NOMO-1 (cell line): ENCODE measurements around the gene PHACTR1.
"Not testable (repeated sequence)": the region's sequence is repeated elsewhere in the genome, so short reads cannot be mapped to it uniquely, and the experiment has no call there.

Experiments used
- DNase-seq, 2 experiments: peaks; one replicate each; lab custom pipeline; 2025; ENCODE audit not compliant: unreplicated experiment in 2 of 2; lab: John Stamatoyannopoulos, UW

PHACTR1 gene

DNA sequence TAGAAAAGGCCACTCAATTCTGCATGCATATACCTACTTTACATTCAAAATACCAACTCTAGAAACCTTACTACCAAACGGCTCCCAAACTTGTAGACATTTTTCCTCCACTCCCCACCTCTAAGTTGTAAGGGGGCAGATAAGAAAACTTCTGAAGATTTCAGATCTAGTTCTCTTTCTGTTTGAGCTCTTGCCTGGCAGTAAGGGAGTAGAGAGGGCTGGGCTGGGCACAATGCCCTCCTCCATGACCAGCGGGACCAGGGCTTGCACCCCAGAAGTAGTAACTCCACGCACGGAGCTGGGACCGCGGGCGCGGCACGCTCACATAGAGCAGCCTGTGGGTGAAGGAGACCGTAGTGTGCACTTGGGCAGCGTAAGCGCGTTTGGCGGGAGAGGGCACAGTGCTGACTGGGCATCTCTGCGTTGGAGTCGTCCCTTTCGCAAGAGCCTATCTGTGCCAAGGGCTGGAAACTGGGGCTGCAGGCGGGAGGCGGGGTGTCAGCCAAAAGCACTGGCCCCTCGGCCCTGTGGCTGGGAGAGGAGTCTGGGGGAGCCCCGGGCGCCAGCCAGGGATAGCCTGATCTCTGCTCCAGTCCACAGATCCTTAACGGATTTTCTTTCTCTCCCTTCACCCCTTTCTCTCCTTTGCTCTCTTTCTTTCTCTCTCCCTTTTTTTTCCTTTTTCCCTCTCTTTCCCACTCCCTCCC, 32.4 kb downstream of the PHACTR1 start:
- DNase-seq = no peak

DNA sequence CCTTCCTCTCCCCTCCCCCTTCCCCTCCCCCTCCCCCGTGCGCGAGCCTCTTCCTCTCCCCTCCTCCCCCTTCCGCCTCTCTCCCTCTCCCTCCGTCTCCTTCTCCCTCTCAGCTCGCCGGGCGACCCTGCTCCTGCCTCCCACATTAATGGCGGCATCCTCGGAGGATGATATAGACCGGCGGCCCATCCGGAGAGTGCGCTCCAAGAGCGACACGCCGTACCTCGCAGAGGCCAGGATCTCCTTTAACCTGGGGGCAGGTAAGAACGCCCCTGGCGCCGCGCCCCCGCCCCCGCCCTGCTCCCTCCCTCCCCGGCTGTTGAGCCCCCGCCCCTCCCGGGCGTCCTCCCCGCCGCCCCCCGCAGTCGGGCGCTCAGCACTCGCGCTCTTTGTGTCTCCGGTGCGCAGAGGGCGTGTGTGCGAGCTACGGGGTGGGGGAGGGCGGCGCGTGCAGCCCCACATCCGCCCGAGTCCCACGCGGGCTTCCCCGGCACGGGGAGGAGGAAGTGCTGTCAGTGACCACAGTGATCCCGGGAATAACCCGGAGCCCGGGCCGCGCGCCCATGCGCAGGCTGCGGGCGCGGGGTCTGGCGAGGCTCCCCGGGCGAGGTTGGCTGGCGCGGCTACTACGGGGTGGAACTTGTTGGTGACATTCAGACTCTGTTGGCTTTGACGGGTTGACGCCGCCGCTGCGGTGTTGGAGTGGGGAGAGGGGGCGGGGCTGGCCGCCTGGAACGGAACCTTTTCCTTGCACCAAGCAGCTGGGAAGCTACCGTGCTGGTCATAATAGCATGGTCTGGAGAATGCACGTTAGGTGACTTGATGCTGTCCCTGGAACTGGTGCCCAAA, 33.2 kb downstream of the PHACTR1 start:
- no peak for DNase-seq

DNA sequence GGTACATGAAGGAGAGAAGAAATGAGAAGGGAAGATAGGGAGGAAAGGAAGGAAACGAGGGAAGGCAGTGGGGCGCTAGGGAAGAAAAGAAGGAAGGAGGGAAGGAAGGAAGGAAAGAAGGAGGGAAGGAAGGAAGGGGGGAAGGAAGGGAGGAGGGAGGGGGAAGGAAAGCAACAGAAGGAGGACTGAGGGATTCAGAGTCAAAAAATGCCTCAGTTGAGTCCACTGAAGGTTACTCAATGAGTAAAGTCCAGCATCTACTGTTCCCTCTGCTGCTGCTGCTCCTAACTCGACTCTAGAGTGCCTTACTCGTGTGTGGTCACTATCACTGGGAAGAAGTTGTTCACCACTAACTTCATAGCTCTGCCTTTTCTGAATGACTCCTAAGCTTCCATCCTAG, 33.8 kb downstream of the PHACTR1 start:
- DNase-seq = no peak

DNA sequence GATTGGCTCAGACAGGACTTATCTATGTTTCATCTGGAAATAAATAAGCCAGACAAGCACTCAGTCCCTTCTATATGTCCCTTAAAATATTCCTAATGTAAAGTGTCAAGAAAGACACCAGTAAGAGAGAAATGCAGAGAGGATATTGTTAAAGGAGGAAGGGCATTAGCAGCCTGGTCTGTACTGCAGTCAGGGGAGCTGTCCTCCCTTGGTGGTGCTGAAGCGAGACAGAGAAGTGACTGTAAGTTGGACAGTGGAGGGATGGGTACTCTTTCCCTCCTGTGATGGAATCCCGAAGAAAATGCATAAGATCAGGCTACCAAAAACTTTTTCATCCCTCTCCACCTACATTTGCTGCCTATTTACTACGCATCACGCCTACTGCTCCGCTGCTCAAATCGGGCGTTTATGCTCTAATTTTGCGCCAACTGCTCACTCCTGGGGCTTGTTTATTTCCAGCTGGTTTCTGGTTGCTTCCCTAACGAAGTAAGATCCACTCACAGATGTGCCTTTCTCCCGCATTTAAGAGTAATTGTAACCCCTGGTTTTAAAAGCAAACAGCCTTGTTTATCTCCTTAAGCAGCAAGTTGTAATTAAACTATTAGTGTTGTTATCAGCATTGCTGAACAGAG, 35.2 kb downstream of the PHACTR1 start:
- peak in 1 of 2 experiments; percentile 41 for DNase-seq

DNA sequence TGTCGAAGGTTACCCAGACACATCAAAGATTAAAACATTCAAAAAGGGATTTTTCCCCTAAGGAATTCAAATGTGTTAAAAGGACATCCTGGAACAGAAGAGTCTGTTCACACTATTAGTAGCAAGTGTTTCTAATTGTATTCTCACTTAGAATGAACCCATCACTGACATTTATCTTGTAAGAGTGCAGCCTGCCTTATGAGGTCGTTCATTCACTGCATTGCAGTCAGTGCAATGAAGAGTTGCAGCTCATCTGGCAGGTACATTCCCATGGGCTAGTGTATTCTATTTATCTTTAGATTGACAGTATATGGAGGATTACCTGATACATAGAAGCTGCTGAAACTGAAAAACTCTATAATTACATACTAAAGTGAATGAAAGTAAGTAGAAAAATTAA, 36.5 kb downstream of the PHACTR1 start:
- no peak for DNase-seq

DNA sequence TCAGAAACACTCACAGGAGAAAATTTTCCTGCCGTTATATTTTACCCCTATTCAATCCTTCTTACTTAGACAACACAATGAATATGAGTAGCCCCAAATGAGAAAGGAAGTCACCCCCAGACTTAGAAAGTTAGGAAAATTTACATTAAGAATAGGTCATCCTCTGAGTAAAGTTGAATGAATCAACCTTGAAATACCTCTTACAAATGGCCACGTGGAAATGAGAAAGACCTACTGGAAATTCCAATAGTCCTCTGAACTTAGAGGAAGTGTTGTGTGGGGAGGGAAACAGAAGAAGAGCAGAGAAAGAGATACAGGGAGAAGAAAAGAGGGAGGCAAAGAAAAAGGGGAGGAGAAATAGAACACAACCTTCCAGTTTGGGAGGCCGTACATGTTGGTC, 43.7 kb downstream of the PHACTR1 start:
- DNase-seq = no peak

DNA sequence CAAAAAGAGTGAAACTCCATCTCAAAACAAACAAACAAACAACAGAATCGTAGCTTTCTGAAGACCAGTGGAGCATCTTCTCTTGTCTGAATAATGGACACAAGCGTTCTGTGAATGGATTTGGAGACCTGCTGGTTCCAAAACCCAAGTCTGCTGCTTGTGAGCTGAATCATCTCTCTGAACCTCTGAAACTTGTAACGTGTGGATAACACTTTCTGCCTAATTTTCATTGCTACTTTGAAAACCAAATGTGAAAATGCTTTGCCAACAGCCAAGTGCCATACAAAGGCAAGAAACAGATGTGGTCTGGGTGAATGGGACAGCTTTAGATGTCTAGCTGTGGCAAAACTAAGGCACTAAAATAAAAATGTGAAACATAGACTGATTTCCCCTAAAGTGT, 44.3 kb downstream of the PHACTR1 start:
- DNase-seq = no peak

DNA sequence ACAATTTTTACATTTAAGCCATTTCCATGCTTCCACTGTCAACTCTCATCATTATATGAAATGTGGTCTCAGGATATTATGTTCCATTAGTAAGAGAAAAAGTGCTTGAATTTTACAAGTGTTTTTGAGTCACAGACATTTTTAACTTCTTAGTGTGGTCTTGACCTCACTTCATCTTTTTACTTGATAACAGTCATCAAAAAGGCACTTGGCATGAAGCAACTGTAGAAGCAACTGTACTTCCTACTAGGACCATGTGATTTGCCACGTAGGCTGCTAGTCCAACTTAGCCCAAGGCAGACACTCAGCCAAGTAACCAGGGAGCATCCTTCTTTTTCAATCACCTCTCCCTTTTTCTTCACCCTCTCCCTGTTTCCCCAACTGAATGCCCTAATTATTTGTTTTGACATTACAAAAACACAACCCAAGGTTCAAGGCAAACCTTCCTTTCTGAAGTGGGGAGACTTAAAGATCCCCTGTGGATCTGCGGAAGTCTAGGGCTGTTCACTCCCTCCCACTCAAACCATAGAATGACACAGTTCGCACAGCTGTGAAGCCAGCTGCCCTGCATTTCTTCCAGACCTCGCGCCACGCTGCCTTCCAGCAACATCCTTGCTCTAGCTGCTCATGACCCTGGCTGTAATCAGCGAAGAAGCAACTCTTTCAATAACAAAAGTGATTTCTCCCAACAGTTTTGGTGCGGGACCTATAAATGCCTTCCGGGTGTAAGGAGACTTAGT, 45.0 kb downstream of the PHACTR1 start:
- no peak for DNase-seq

DNA sequence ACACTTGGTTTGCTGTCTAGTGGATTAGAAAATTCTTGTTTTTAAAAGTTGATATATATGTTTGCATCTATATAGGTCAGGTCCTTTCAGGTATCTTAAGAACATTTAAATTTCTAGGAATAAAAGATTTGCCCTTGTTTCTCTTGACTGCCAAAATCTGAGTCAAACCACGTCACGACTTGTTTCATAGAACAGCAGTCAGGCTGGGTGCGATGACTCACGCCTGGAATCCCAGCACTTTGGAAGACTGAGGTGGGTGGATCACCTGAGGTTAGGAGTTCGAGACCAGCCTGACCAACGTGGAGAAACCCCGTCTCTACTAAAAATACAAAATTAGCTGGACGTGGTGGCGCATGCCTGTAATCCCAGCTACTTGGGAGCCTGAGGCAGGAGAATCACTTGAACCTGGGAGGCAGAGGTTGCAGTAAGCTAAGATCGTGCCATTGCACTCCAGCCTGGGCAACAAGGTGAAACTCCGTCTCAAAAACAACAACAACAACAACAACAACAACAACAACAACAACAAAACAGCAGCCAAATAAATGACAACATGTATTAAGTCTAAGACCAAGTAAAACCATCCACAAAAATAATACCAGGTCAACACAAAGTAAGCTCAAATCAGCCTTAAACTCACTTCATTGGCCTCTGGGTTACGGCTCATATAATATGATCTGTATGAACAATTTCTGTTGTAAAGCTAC, 46.3 kb downstream of the PHACTR1 start:
- DNase-seq = not testable (repeated sequence)

DNA sequence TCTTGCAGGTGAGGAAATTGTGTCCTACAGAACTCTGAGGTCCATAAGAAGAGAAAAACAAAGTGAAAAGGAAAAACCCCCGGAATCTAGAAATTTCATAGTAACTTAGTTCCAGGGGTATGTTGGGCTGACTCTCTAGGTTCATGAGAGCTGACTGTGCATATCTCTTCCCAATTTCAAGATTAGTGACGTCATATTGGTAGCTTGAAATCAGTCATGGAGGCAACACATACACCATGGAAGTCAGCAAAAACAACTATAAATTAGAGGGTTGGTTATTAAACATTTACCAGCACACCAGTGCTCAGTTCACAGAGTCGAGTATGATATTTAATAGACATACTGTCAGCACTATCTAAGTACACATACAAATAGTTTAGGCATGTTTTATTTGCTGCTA, 49.8 kb downstream of the PHACTR1 start:
- DNase-seq = no peak

DNA sequence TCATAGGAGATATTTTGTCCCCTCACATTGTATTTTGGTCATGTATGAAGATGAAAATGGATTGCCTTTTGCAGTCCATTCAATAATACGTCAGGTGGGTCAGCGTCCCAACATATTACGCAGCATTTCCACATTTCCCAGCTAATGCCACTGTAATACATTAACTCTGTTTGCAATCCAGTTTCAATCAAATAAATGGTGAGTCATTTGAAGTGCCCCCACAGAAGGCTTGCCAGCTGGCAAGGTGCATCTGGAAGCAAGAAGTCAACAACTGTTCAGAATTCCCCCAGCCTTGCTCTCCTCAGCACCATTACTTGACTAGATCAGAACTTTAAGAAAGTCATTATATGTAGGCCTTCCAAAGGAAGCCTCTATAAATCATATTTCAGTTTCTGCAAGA, 50.4 kb downstream of the PHACTR1 start:
- DNase-seq = no peak

DNA sequence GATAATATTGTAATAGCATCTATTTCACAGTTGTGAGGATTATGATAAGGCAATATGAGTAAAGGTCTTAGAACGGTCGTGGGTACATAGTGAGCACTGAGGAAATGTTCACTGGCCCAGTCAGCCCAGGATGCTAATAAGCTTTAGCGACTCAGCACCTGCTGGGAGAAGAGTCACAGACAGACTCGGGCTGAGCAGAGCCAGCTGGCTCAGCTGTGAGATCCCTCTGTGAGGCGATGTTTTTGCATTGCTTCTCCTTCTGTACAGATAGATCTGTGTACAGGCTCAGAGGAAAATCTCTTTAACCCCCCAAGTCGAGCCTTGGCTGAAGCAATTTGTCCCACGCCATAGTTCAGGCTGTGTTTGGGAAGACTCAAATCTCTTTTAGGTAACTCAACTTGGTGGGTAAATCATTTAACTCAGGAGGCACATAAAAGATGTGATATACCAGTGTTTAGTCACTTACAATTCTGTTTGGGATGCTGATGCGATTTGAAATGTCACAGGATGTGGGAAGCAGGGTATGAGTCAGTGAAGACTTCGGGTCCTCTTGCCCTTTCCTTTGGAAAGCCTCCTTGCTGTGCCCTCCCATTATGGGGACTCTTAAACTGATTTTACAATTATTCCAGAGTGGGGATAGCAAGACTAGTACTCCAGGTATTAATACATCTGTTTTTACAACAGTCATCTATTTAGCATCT, 53.1 kb downstream of the PHACTR1 start:
- DNase-seq = no peak

DNA sequence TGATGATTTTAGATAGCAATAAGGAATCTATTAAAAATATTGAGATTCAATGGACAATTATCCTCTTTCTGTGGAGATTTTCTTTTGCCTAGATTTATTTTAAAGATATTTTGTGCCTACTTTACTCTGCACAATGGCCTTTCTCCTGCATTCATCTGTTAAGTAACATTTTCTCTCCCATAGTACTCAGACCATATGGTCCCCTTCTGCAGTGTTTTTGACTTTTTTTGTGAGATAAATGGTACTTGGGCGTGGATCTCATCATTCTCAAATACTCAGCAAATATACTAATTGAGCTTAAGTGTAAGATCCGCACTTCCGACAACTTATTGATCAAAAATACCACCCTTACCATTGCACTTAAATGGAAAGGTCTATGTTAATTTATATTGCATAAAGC, 55.8 kb downstream of the PHACTR1 start:
- DNase-seq = no peak

DNA sequence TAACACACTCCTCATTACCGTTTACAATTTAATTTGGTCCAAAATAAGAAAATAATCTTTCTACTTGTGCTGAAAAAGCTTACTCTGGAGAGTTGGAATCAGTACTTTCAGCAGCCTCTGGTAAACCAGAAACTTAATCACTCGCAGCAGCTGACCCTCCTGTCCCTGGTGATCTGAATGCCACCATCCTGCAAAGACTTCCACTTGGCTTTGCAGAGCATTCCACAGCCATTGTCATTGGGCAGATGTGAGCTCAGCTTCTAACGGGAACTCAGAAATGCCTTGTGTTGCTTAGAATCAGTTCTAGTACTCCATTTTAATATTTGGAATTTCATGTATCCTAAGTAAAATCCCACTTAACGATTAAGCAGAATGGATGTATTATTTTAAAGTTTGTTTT, 59.7 kb downstream of the PHACTR1 start:
- no peak for DNase-seq

DNA sequence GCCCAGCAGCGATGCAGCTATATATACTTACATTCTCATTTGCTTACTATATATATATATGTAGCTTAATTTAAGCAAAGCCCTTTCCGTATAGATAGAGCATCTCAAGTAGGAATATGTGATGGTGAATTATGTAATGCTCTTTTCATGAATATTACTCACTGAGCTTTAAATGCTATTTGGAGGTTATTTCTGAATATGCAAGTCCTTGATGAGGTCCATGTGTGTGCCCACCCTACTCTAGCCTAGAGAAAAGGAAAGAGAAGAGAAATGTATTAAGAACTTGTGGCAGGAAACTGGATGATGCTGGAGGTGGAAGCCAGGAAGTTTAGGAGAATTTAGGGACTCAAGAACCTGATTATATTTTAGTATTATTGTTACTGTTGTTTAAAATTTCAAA, 63.2 kb downstream of the PHACTR1 start:
- no peak for DNase-seq

DNA sequence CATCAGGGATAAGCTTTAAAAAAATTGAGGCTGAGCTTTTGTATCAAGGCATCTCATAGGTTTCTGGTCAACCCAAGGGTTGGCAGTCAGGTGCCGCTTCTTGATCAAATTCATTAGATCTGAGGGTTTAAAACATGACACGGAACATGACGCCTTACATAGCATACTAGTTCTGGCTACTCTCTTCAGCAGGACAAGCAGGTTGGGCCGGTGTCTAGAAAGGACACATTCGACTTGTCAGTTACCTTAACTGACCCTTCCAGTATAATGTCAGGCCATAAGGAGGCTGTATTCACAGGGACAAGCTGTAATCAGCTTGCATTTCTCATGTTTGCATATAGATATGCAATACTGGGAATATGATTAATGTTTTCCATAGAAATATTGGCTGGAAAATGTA, 65.6 kb downstream of the PHACTR1 start:
- DNase-seq = no peak

DNA sequence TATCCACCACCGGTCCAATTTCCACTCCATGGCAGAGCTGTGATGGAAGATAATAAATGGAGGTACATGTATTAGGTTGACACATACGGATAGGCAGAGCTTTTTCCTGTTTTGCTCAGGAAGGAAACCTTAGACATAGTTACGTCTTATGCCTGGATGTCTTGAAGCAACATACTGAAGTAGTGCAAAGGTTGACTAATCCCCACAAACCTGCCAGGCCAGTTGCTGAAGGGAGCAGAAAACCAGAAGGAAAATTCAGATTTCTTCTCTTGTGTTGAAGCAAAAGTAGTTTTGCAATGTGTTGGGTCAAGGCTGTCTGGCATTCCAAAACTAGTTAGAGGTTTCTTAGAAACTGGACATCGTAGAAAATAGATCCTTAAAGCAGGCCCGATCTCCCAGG, 68.7 kb downstream of the PHACTR1 start:
- DNase-seq = no peak

DNA sequence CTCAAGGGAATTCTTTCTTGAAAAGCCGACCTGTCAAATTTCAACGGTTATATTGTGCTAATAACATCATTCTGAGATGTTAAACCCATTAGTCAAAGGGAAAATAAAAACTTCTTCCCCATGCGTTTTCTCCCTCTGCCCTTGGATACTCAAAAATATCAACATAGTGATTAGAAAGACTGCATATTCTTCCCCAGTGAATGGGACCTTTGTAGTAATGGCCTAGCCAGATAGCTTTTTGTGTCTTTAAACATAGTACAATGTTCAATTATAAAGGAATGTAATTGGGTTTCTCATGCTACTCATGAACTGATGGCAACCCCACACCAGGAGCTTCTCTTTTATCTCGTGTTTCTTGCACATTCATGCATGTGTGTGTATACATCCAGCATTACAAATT, 69.4 kb downstream of the PHACTR1 start:
- DNase-seq = no peak

DNA sequence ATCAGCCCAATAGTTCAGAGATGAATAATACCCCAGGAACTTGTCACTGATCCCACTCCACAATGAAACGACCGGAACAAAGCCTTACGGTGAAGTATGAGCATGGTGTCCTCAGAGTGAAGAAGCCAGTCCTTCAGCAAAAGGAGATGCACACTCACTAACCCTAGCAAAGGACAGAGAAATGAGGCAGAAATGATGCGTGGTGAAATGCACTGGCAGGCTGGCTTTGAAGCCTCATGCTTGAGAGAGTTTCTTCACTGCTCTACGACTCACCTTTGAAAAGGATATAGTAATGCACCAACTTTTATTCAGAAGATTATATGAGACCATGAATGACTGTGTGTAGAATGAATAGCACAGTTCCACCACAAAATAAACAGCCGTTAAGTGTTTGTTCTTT, 74.8 kb downstream of the PHACTR1 start:
- no peak for DNase-seq

DNA sequence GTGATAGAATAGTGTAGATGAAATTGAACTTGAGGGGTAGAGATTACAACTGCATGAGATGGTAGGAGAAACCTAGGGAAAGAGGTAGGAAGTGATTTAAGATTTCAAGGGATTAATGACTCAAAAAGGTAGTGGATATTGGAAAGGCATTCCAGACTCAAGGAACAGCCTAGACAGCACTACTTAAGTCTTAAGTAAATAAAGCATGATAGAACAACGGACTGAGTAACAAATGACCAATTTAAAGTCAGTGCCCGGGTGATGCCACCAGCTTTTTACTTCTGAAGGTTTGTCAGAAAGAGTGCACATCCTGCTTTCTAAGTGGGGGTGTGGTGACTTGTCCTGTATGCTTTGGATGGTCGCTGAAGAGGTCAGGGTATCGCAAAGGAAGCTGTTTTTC, 81.8 kb downstream of the PHACTR1 start:
- no peak for DNase-seq
